Activated T-helper 17 cell treated with anti-CD3 and anti-CD28 coated beads, Interleukin-2, amount 50 U/mL, for 72 hours (primary cell): ENCODE data around the gene CNOT3. TPM values are rescaled to one million over a fixed set of nuclear protein-coding genes. Genes with fewer than 3 reads are reported as not detected.
A peak's percentile ranks its signal among the peaks of the same experiment; 100 is the strongest.

Experiments used
- ATAC-seq: fragments of 150-1000 bp; cut with Tn5 transposase; replicated peaks from 2 replicates; pipeline ENCODE4 v1.10.0; 2021; ENCODE audit warnings: mild to moderate bottlenecking, moderate library complexity
- H3K27ac Mint-ChIP-seq: one replicate; pipeline ENCODE4 v1.8.0; 2022; ENCODE audit warnings: mixed read lengths
- H3K27me3 Mint-ChIP-seq: one replicate; pipeline ENCODE4 v1.8.0; 2022; ENCODE audit warnings: mixed read lengths
- H3K36me3 Mint-ChIP-seq: one replicate; pipeline ENCODE4 v1.8.0; 2022; ENCODE audit warnings: low read depth, mild to moderate bottlenecking, mixed read lengths
- H3K4me1 Mint-ChIP-seq: one replicate; pipeline ENCODE4 v1.8.0; 2022; ENCODE audit warnings: mixed read lengths
- H3K4me3 Mint-ChIP-seq: one replicate; pipeline ENCODE4 v1.8.0; 2022; ENCODE audit warnings: mild to moderate bottlenecking, mixed read lengths
- H3K9me3 Mint-ChIP-seq: one replicate; pipeline ENCODE4 v1.8.0; 2022; ENCODE audit warnings: mixed read lengths
- total RNA-seq, 2 donors: library from RNA; stranded (reverse); gene quantifications; one replicate each; pipeline ENCODE4 v1.2.3, GENCODE V29; 2022

CNOT3 gene
- total RNA-seq, 2 donors from 2014 or later = 51.4 to 61.4 TPM

GRCh38 chr19:54197121-54197520 lies 59.6 kb downstream of the CNOT3 start:
- H3K4me3 Mint-ChIP-seq = no peak overlapping the region
- no peak overlapping the region for H3K27ac Mint-ChIP-seq
- H3K36me3 Mint-ChIP-seq = peaks cover 59% of the 10 kb centered on the region
- H3K4me1 Mint-ChIP-seq = no peaks in the 10 kb centered on the region
- no peaks in the 10 kb centered on the region for H3K27me3 Mint-ChIP-seq
- ATAC-seq = no peak
- H3K9me3 Mint-ChIP-seq = no peaks in the 10 kb centered on the region

- Mint-ChIP-seq H3K4me3 (peak overlapping the region; percentile 91), H3K9me3 (no peaks in the 10 kb centered on the region), H3K27ac (peak overlapping the region; percentile 99), H3K27me3 (no peaks in the 10 kb centered on the region), H3K4me1 (peaks cover 11% of the 10 kb centered on the region), H3K36me3 (peaks cover 61% of the 10 kb centered on the region)
- no peak for ATAC-seq
Measured at GRCh38 chr19:54199401-54199800, 61.8 kb downstream of the CNOT3 start.

GRCh38 chr19:54201172-54201701 lies 63.7 kb downstream of the CNOT3 start:
- H3K27ac Mint-ChIP-seq = peak overlapping the region; percentile 99
- H3K4me3 Mint-ChIP-seq = peak overlapping the region; percentile 91
- no peaks in the 10 kb centered on the region for H3K9me3 Mint-ChIP-seq
- peaks cover 64% of the 10 kb centered on the region for H3K36me3 Mint-ChIP-seq
- no peaks in the 10 kb centered on the region for H3K27me3 Mint-ChIP-seq
- ATAC-seq = no peak
- peaks cover 22% of the 10 kb centered on the region for H3K4me1 Mint-ChIP-seq

GRCh38 chr19:54201980-54202379 lies 64.4 kb downstream of the CNOT3 start:
- ATAC-seq = no peak
- Mint-ChIP-seq H3K36me3 (peaks cover 70% of the 10 kb centered on the region), H3K9me3 (no peaks in the 10 kb centered on the region), H3K4me3 (peak overlapping the region; percentile 91), H3K27me3 (no peaks in the 10 kb centered on the region), H3K27ac (peak overlapping the region; percentile 99), H3K4me1 (peaks cover 22% of the 10 kb centered on the region)

GRCh38 chr19:54203151-54203611 lies 65.6 kb downstream of the CNOT3 start:
- no peak for ATAC-seq
- H3K4me3 Mint-ChIP-seq = peak overlapping the region; percentile 91
- H3K4me1 Mint-ChIP-seq = peaks cover 33% of the 10 kb centered on the region
- peak overlapping the region; percentile 99 for H3K27ac Mint-ChIP-seq
- peaks cover 78% of the 10 kb centered on the region for H3K36me3 Mint-ChIP-seq
- no peaks in the 10 kb centered on the region for H3K27me3 Mint-ChIP-seq
- H3K9me3 Mint-ChIP-seq = no peaks in the 10 kb centered on the region

GRCh38 chr19:54204767-54205468 lies 67.4 kb downstream of the CNOT3 start:
- Mint-ChIP-seq H3K9me3 (no peaks in the 10 kb centered on the region), H3K4me3 (peak overlapping the region; percentile 91), H3K4me1 (peaks cover 41% of the 10 kb centered on the region), H3K36me3 (peaks cover 90% of the 10 kb centered on the region), H3K27ac (peak overlapping the region; percentile 51), H3K27me3 (no peaks in the 10 kb centered on the region)
- ATAC-seq = no peak

Other genes starting within 250 kb of the CNOT3 start
- not detected for gene CACNG7, start 228.5 kb upstream of the CNOT3 start, total RNA-seq
- gene CACNG8, start 174.8 kb upstream of the CNOT3 start, total RNA-seq = under 1 TPM in 1 of 2 donors, not detected in 1; 0.05 TPM
- not detected for gene CACNG6, start 146.1 kb upstream of the CNOT3 start, total RNA-seq
- gene VSTM1, start 73.9 kb upstream of the CNOT3 start, total RNA-seq = not detected
- not detected for gene TARM1, start 56.4 kb upstream of the CNOT3 start, total RNA-seq
- gene OSCAR, start 37.0 kb upstream of the CNOT3 start, total RNA-seq = under 1 TPM in 1 of 2 donors, not detected in 1; 0.58 TPM
- 10 to 100 TPM; 39.4 to 70.1 TPM for gene NDUFA3, start 34.9 kb upstream of the CNOT3 start, total RNA-seq
- 10 to 100 TPM; 31.4 to 47.3 TPM for gene TFPT, start 22.1 kb upstream of the CNOT3 start, total RNA-seq
- 10 to 100 TPM; 56.4 to 99.2 TPM for gene PRPF31, start 22.0 kb upstream of the CNOT3 start, total RNA-seq
- gene LENG1, start 22.0 kb downstream of the CNOT3 start, total RNA-seq = 1 to 10 TPM; 2.8 to 3.8 TPM
- 1 to 10 TPM; 1.0 to 1.1 TPM for gene TMC4, start 35.4 kb downstream of the CNOT3 start, total RNA-seq
- gene MBOAT7, start 51.8 kb downstream of the CNOT3 start, total RNA-seq = 10 to 100 TPM; 58.6 to 65.9 TPM
- 10 to 100 TPM; 14.3 to 16.7 TPM for gene TSEN34, start 53.5 kb downstream of the CNOT3 start, total RNA-seq
- gene RPS9, start 63.1 kb downstream of the CNOT3 start, total RNA-seq = 1,000 to 10,000 TPM; 1,453 to 1,547 TPM
- gene LILRB3, start 85.2 kb downstream of the CNOT3 start, total RNA-seq = 1 to 10 TPM in 1 of 2 donors, under 1 TPM in 1; 0.85 to 1.8 TPM
- under 1 TPM; 0.19 to 0.39 TPM for gene LILRA6, start 105.0 kb downstream of the CNOT3 start, total RNA-seq
- gene LILRB5, start 119.5 kb downstream of the CNOT3 start, total RNA-seq = not detected
- not detected for gene LILRB2, start 143.3 kb downstream of the CNOT3 start, total RNA-seq
- not detected for gene LILRA5, start 175.4 kb downstream of the CNOT3 start, total RNA-seq
- gene LILRA4, start 201.4 kb downstream of the CNOT3 start, total RNA-seq = not detected
- gene LAIR1, start 227.2 kb downstream of the CNOT3 start, total RNA-seq = 10 to 100 TPM in 1 of 2 donors, 1 to 10 TPM in 1; 2.2 to 15.6 TPM